ENCODE measurements around the gene SORCS2. TPM values are rescaled to one million over a fixed set of nuclear protein-coding genes. Genes with fewer than 3 reads are reported as not detected.

The SORCS2 gene
- total and polyA plus RNA-seq, 2 of the 8 experiments (the other 6 are each of a cell fraction or from before 2014, with no cell fraction given), result 0.36 to 1.8 TPM

GRCh38 chr4:7306021-7306965 is 114.0 kb downstream of the SORCS2 start:
- 74% methylated on average over 18 of the region's 22 CpGs; no CpG with 5 or more reads in 1 of the 2 experiments for WGBS, 2 experiments (ENCODE audit: extremely low coverage in 1 of 2, insufficient coverage in 1 of 2, insufficient read length in 1 of 2, insufficient replicate concordance in 2 of 2, low coverage in 1 of 2, low lambda C conversion rate in 2 of 2, missing lambda C conversion rate in 1 of 2)
- no peak overlapping the region for H2AFZ ChIP-seq (ENCODE audit: low read length)
- CTCF ChIA-PET (ENCODE audit: partially characterized antibody), result no interaction called here

More at GRCh38 chr4:7306021-7306965, 114.0 kb downstream of the SORCS2 start:
- Histone ChIP-seq H3K27me3 (replicated peaks in 1 of 4; ENCODE audit: control insufficient read depth in 3 of 4, extremely low read depth in 1 of 4, insufficient read depth in 3 of 4, low read length in 3 of 4) (no peaks in the 10 kb centered on the region; a peak in 1 of 7 replicates), H3K9me3 (ENCODE audit: insufficient read depth in 2 of 2, low read depth in 1 of 2, low read length in 1 of 2) (no peaks in the 10 kb centered on the region), H3K79me1 (ENCODE audit: low read depth, low read length) (no peaks in the 10 kb centered on the region), H3K56ac (replicated peaks; ENCODE audit: insufficient read length, low read depth, low read length) (no peak overlapping the region), H3K4me1 (replicated peaks in 1 of 4; ENCODE audit: control insufficient read depth in 3 of 4, insufficient read depth in 4 of 4, low read length in 3 of 4) (peaks cover 0 to 6% (median 2%) of the 10 kb centered on the region in 4 experiments; a peak in 3 of 7 replicates), H3K23ac (ENCODE audit: insufficient read length) (no peak overlapping the region), H2BK5ac (ENCODE audit: low read depth, low read length) (peak overlapping the region; percentile 52; the same call in 1 of the 2 replicates), H2BK120ac (replicated peaks; ENCODE audit: low read depth, low read length) (no peak overlapping the region), H3K79me2 (ENCODE audit: control insufficient read depth in 1 of 2, insufficient read depth in 2 of 2, low read length in 2 of 2) (no peaks in the 10 kb centered on the region), H3K14ac (ENCODE audit: insufficient read length) (no peak overlapping the region), H3K9ac (replicated peaks in 1 of 4; ENCODE audit: extremely low read depth in 1 of 4, low read depth in 3 of 4, low read length in 3 of 4) (no peak overlapping the region), H2BK15ac (ENCODE audit: low read length) (no peak overlapping the region), H4K5ac (ENCODE audit: insufficient read length, low read depth, low read length) (no peak overlapping the region), H3K4ac (replicated peaks; ENCODE audit: insufficient read length, low read depth, low read length) (peak overlapping the region; percentile 23), H3K4me2 (ENCODE audit: insufficient read depth in 1 of 2, low read depth in 2 of 2, low read length in 2 of 2) (no peak overlapping the region), H4K20me1 (replicated peaks in 1 of 2; ENCODE audit: control insufficient read depth in 1 of 2, insufficient read depth in 2 of 2, low read length in 2 of 2) (no peaks in the 10 kb centered on the region), H4K8ac (ENCODE audit: extremely low read depth, insufficient read depth, low read length) (no peak overlapping the region), H3K4me3 (ENCODE audit: extremely low read depth in 1 of 4, insufficient read depth in 2 of 4, low read depth in 3 of 4, low read length in 4 of 4) (no peak overlapping the region), H2AK5ac (ENCODE audit: low read depth, low read length) (no peak overlapping the region), H3K18ac (ENCODE audit: extremely low read depth, low read length) (no peak overlapping the region; the same call in 1 of the 2 replicates), H3K36me3 (ENCODE audit: control insufficient read depth in 2 of 4, insufficient read depth in 4 of 4, low read length in 3 of 4) (no peaks in the 10 kb centered on the region), H2BK20ac (ENCODE audit: low read length) (no peak overlapping the region), H4K91ac (replicated peaks; ENCODE audit: insufficient read length, low read length) (no peak overlapping the region), H3K23me2 (ENCODE audit: low read depth, low read length) (no peaks in the 10 kb centered on the region), H3K27ac (ENCODE audit: low read depth, low read length) (no peak overlapping the region), H2BK12ac (ENCODE audit: low read depth, low read length) (peak overlapping the region; percentile 23; the same call in 1 of the 2 replicates)
- FAIRE-seq (no peak), DNase-seq (ENCODE audit: low read depth in 1 of 2, low spot score in 2 of 2) (no peak)
- TF ChIP-seq FOSL1 (IDR thresholded peaks at IDR 0.05; ENCODE audit: insufficient read depth, low read depth, low read length) (no peak), SP4 (IDR thresholded peaks at IDR 0.05; ENCODE audit: low read length) (no peak), BRCA1 (IDR thresholded peaks at IDR 0.05; ENCODE audit: low read depth, low read length) (no peak), SIX5 (IDR thresholded peaks at IDR 0.05; ENCODE audit: low read depth, low read length) (no peak), SIN3A (conservative IDR thresholded peaks at IDR 0.05 in 1 of 2, IDR thresholded peaks at IDR 0.05 in 1 of 2; ENCODE audit: low read depth in 1 of 2, low read length in 2 of 2) (no peak)
- POLR2A ChIA-PET (ENCODE audit: partially characterized antibody), result interaction anchor here (0.7 kb wide), 1 partner anchor 118 kb away, joined by 3 read pairs; no protein-coding TSS in a partner anchor
